A549 treated with CpdA at 1 μM for 4 hours (cell line): ENCODE measurements around the gene SMIM35. TPM values are rescaled to one million over a fixed set of nuclear protein-coding genes. Genes with fewer than 3 reads are reported as not detected.

ENCODE experiments used
- total RNA-seq: library from RNA; stranded (reverse); fragments of 200-300 nt; extraction: Qiagen RNA extraction; gene quantifications from 5 replicates; pipeline ENCODE4 v1.2.3, GENCODE V29; 2022; ENCODE audit warnings: low read depth

SMIM35 gene
- not detected in 5 replicates for total RNA-seq

DNA sequence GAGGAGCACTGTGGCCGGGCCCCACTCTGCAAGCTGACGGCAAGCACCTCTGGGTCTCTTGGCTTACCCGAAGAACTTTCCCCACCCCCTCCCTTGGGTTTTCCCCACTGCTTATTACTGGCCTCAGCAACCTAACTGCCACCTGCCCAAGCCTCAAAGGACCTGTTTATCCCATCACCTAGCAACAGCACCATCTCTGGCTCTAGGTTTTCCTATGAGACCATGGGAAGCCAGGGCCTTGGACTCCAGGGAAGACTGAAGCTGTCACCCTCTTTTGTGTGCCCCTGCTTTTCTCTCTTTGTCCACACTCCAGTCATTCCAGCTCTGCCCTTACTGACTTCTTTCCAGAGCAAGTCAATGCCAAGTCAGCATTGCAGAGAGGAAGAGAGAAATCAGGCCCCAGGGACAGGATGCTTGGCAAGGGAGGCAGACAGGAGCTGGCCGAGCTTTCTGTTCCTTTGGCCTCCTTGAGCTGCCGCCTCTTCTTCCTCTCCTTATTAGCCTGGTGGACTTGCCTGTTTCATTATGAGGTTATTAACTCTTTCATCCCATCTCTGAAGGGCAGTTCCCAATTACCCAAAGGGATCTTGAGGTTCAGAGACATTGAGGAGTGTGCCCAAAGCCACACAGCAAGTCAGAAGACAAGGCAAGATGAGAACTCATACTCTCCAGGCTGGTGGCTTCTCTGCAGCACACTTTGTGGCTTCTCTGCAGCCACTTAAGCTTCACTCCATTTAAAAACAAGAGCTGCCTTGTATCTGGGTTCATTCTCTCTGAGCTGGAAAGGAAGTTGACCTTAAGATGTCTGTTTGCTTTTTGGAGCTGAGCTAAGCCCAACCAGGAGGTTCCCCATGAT, at the start of gene SMIM35:
TSS of gene SMIM35 (minus strand) at position 51 of the 856 bp plus-strand sequence. CDS start 206 bp downstream, outside the sequence.

GRCh38 chr11:118076754-118077281, 9.9 kb downstream of the SMIM35 start, which contains the start of gene TMPRSS4:
TMPRSS4 (plus strand) TSS chr11:118077078; CDS start chr11:118077303, 225 bp downstream.

GRCh38 chr11:117985953-117986887, 100.5 kb downstream of the SMIM35 start, which contains the start of gene IL10RA:
IL10RA (plus strand) TSS chr11:117986394; CDS start chr11:117986468, 74 bp downstream.

Other genes with a start within 250 kb of the SMIM35 start
- gene FXYD6, start 210.3 kb downstream of the SMIM35 start, total RNA-seq, result 0.12 to 0.80 TPM (median 0.27 TPM) in 5 replicates
- gene TMPRSS13, start 157.6 kb downstream of the SMIM35 start, total RNA-seq, result not detected in 5 replicates
- 0.05 to 0.08 TPM (median 0.05 TPM) in 4 of 5 replicates, not detected in the other for gene IL10RA, start 100.6 kb downstream of the SMIM35 start, total RNA-seq
- gene TMPRSS4, start 9.9 kb downstream of the SMIM35 start, total RNA-seq, result not detected in 5 replicates
- 0.08 to 0.09 TPM in 2 of 5 replicates, not detected in the others for gene SCN4B, start 65.9 kb upstream of the SMIM35 start, total RNA-seq
- not detected in 5 replicates for gene SCN2B, start 89.7 kb upstream of the SMIM35 start, total RNA-seq
- gene JAML, start 138.0 kb upstream of the SMIM35 start, total RNA-seq, result not detected in 5 replicates
- 0.23 to 0.60 TPM (median 0.38 TPM) in 5 replicates for gene MPZL3, start 165.4 kb upstream of the SMIM35 start, total RNA-seq
- gene MPZL2, start 177.3 kb upstream of the SMIM35 start, total RNA-seq, result not detected in 5 replicates
- gene CD3E, start 217.8 kb upstream of the SMIM35 start, total RNA-seq, result not detected in 5 replicates